ENCODE measurements around the gene EHD2. TPM values are rescaled to one million over a fixed set of nuclear protein-coding genes. Genes with fewer than 3 reads are reported as not detected.

EHD2 gene
- total RNA-seq, 1 donor from 2014 or later = 10.3 TPM

DNA sequence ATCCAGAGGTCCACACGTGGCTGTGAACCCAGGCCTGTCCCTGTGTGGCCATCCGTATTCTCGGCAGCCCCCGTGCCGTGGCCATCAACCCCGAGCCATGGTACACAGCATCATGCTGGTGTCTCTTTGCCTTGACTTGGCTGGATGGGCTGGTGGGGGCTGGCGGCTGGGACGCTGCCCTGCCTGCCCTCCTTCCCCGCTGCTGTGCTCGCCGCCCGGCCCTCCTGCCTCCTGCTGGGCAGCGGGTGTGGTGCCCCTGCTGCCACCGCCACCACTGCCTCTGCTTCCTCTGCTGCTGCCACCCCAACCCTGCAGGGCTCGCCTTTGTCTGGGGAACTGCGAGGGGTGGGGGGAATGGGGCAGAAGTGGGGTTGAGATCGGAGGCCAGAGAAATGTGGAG lies 19.7 kb upstream of the EHD2 start:
- Mint-ChIP-seq H3K27ac (no peak overlapping the region), H3K9me3 (no peaks in the 10 kb centered on the region), H3K4me3 (no peak overlapping the region), H3K27me3 (no peaks in the 10 kb centered on the region), H3K4me1 (ENCODE audit: unreplicated experiment) (peaks cover 5% of the 10 kb centered on the region), H3K36me3 (peaks cover 5% of the 10 kb centered on the region)
- no peak for TF ChIP-seq CTCF (conservative IDR thresholded peaks at IDR 0.05)
- no peak for DNase-seq (ENCODE audit: extremely low spot score, unreplicated experiment)

GRCh38 chr19:47693903-47694302 lies 19.3 kb upstream of the EHD2 start:
- Mint-ChIP-seq H3K27ac (no peak overlapping the region), H3K27me3 (no peaks in the 10 kb centered on the region), H3K36me3 (peaks cover 5% of the 10 kb centered on the region), H3K4me1 (ENCODE audit: unreplicated experiment) (peaks cover 5% of the 10 kb centered on the region), H3K4me3 (no peak overlapping the region), H3K9me3 (no peaks in the 10 kb centered on the region)
- no peak for TF ChIP-seq CTCF (conservative IDR thresholded peaks at IDR 0.05)
- no peak for DNase-seq (ENCODE audit: extremely low spot score, unreplicated experiment)

DNA sequence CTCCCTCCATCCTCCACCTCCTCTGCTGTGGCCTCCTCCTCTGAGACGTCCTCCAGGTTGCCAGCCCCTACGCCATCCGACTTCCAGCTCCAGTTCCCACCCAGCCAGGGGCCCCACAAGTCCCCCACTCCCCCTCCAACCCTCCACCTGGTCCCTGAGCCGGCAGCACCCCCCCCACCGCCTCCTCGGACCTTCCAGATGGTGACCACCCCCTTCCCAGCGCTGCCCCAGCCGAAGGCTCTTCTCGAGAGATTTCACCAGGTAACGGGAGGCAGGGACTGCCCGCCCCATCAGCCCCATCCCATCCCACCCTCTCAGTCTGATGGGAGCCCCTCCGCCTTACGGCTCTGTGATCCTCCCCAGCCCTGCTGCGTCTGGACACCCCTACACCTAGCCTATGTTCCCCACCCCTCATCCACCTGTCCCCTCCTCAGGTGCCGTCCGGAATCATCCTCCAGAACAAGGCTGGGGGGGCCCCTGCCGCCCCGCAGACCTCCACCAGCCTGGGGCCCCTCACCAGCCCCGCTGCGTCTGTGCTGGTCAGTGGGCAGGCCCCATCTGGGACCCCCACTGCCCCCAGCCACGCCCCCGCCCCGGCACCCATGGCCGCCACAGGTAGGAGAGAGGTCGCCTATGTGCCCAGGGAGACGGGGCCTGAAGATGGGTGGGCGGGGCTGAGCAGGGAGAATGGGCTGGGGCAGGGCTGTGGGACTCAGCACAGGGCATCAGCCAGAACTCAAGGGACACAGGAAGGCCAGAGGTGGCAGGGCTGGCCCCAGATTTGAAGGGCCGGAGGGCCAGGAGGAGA lies 18.6 kb upstream of the EHD2 start:
- no peaks in the 10 kb centered on the region for H3K27me3 Mint-ChIP-seq
- no peak overlapping the region for H3K4me3 Mint-ChIP-seq
- H3K27ac Mint-ChIP-seq = no peak overlapping the region
- peaks cover 5% of the 10 kb centered on the region for H3K4me1 Mint-ChIP-seq (ENCODE audit: unreplicated experiment)
- peaks cover 5% of the 10 kb centered on the region for H3K36me3 Mint-ChIP-seq
- DNase-seq (ENCODE audit: extremely low spot score, unreplicated experiment) = no peak
- no peak for TF ChIP-seq CTCF (conservative IDR thresholded peaks at IDR 0.05)
- no peaks in the 10 kb centered on the region for H3K9me3 Mint-ChIP-seq

- no peaks in the 10 kb centered on the region for H3K27me3 Mint-ChIP-seq
- no peaks in the 10 kb centered on the region for H3K36me3 Mint-ChIP-seq
- TF ChIP-seq CTCF (conservative IDR thresholded peaks at IDR 0.05) = no peak
- peaks cover 5% of the 10 kb centered on the region for H3K4me1 Mint-ChIP-seq (ENCODE audit: unreplicated experiment)
- no peaks in the 10 kb centered on the region for H3K9me3 Mint-ChIP-seq
- peak overlapping the region; percentile 77 for H3K27ac Mint-ChIP-seq
- DNase-seq (ENCODE audit: extremely low spot score, unreplicated experiment) = no peak
- no peak overlapping the region for H3K4me3 Mint-ChIP-seq
Observed at GRCh38 chr19:47695533-47696262, 17.5 kb upstream of the EHD2 start.

- Mint-ChIP-seq H3K9me3 (no peaks in the 10 kb centered on the region), H3K4me1 (ENCODE audit: unreplicated experiment) (peaks cover 5% of the 10 kb centered on the region), H3K27me3 (no peaks in the 10 kb centered on the region), H3K4me3 (no peak overlapping the region), H3K36me3 (no peaks in the 10 kb centered on the region), H3K27ac (no peak overlapping the region)
- DNase-seq (ENCODE audit: extremely low spot score, unreplicated experiment) = no peak
- no peak for TF ChIP-seq CTCF (conservative IDR thresholded peaks at IDR 0.05)
Observed at GRCh38 chr19:47696635-47697034, 16.6 kb upstream of the EHD2 start.
